GM12875 (cell line): ENCODE results near the gene PCCA.

Source experiments
- H3K4me3 ChIP-seq: one replicate; pipeline ENCODE4 v1.5.1; 2011; ENCODE audit warnings: low read depth, low read length, control low read depth
- TF ChIP-seq, protein P1 (sequence below): IDR thresholded peaks from 2 replicates; pipeline ENCODE4 v1.5.1; 2011; ENCODE audit warnings: low read depth, mild to moderate bottlenecking, control low read depth, inconsistent platforms, low read length, moderate library complexity, borderline replicate concordance; ENCODE audit not compliant: insufficient read depth

PCCA gene

DNA sequence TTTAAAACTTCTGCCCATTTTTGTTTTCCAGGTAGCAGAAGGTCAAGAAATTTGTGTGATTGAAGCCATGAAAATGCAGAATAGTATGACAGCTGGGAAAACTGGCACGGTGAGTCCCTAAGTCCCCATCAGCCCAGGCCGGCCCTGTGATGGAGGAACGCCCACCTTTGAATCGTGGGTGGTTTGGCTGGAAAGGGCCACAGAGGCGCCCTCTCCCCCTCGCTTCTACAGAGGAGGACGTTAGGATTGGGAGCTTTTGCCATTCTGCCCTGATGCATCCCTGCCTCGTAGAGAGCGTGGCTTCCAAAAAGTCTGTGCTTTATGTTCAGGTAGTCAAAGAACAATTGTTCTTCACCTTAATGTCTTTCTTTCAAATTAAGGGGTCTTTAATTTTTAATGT is 438.8 kb downstream of the PCCA start:
- TF ChIP-seq, protein P1, sequence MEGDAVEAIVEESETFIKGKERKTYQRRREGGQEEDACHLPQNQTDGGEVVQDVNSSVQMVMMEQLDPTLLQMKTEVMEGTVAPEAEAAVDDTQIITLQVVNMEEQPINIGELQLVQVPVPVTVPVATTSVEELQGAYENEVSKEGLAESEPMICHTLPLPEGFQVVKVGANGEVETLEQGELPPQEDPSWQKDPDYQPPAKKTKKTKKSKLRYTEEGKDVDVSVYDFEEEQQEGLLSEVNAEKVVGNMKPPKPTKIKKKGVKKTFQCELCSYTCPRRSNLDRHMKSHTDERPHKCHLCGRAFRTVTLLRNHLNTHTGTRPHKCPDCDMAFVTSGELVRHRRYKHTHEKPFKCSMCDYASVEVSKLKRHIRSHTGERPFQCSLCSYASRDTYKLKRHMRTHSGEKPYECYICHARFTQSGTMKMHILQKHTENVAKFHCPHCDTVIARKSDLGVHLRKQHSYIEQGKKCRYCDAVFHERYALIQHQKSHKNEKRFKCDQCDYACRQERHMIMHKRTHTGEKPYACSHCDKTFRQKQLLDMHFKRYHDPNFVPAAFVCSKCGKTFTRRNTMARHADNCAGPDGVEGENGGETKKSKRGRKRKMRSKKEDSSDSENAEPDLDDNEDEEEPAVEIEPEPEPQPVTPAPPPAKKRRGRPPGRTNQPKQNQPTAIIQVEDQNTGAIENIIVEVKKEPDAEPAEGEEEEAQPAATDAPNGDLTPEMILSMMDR, result no peak

DNA sequence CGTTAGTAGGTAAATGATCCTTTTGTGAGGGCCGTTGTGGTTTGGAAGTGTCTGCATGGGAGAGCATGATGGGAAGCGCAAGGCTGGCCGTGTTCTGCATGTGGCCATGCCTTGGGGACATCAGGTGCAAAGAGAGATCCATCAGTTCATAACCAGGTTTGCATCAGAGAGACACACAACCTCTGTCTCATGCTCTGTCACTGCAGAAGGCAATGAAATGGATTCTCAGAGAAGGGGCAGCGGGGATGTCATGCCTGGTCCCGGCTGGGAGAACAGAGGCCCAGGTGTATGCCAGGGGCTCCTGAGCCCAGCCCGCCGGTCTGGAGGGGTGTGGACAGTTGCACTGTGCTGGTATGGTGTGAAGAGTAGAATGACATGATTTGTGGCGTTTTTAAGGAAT is 439.5 kb downstream of the PCCA start:
- no peak overlapping the region for H3K4me3 ChIP-seq
- TF ChIP-seq, protein P1, result no peak

More for the DNA sequence above, 438.8 kb downstream of the PCCA start:
- no peak overlapping the region for H3K4me3 ChIP-seq

DNA sequence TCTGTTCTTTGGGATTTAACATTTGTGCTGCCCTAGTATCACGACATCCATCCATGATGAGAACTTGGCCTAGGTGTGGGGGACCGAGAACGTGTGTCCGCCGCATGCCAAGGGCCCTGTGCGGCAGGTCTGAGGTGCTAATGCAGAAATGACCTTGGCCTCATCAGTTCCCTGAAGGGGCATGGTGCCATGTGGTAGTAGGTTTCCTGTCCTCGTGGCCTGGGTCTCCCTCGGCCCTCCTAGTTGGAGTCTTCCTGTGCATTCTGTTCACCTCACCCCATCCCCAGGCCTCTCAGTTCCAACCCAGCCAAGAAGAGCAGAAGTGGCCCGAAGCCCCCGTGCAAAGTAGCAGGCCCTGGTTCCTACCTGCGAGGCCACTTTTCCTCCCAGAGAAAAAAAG is 439.9 kb downstream of the PCCA start:
- TF ChIP-seq, protein P1, result no peak
- no peak overlapping the region for H3K4me3 ChIP-seq

DNA sequence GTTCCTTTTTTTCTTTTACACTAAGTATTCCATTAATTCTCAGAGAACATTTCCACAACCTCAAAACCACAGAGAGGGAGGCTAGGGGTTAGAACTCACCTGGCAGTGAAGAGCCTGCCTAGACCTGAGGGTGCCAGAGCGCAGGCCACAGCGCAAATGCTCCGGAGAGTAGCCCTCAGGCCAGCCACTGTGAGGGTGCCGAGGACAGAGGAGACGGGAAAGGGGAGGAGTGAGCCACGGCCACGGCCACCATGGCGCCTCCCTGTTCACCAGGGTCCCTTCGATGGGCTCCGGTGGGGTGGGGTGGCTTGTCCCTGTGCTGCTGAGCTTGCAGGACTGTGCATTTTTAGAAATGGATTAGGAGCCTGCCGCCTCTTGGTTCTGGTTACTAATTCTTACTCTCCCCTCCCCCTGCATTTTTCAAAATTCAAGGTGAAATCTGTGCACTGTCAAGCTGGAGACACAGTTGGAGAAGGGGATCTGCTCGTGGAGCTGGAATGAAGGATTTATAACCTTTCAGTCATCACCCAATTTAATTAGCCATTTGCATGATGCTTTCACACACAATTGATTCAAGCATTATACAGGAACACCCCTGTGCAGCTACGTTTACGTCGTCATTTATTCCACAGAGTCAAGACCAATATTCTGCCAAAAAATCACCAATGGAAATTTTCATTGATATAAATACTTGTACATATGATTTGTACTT is 440.9 kb downstream of the PCCA start:
- TF ChIP-seq, protein P1, result no peak

DNA sequence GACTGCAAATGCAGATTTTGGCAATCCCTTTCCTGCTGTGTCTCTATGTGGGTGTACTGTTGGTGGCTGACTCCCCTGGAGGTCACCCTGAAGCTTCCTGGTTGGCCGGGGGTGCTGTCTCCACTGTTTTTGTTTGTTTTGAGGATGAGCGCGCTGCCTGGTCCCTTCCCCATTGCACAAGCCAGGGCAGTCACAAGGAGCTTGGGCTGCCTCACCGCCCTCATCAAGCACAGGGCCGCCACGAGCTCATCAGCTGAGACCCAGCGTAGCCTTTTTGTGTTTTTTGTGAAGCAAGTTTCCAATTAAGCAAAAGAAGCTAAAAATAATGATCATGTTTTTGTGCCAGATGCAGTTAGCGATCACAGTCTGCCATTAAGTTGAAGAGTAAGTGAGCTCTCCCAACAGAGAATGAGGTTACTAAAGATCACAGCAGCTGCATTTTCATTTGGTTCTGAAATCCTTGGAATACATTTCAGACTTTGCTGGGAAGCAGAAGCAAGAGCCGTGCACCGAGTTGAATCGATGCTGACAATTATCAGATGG is 441.8 kb downstream of the PCCA start:
- TF ChIP-seq, protein P1, result no peak
- no peak overlapping the region for H3K4me3 ChIP-seq

More for the DNA sequence above, 440.9 kb downstream of the PCCA start:
- no peak overlapping the region for H3K4me3 ChIP-seq

DNA sequence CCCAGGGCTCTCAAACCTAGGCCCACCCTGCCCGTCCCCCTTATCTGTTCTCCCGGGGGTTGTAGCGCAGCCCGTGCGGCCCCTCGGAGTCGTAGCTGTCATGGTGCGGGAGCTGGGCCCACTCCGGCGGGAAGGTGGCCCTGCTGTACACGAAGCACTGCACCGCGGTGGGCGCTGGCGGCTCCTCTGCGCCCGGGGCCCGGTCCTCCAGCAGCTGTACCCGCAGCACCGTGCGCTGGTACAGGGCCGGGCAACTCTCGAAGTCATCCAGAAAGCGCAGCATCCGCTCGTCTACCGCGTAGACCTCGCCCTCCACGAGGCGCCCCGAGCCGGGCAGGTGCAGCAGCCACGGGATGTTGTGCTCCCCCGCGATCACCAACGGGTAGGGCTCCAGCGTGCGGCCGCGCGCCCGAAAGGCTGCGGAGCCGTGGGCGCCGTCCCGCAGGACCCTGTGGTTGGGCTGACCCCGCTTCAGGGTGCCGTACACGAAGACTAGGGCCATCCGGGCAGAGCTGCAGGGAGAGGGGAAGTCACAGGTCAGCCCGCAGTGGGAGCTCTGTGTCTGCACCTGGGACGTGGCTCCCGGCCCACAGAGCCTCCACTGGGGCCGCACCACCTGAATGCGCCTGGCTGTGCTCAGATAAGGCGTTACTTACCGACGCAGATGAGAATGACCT is 443.3 kb downstream of the PCCA start:
- TF ChIP-seq, protein P1, result no peak
- H3K4me3 ChIP-seq, result no peak overlapping the region
